ENCODE measurements around the gene RNU7-1. TPM values are rescaled to one million over a fixed set of nuclear protein-coding genes. Genes with fewer than 3 reads are reported as not detected.

RNU7-1 gene
- total and polyA plus RNA-seq, 2 donors (not counting 1 experiment from before 2014, with no cell fraction given): not detected

DNA sequence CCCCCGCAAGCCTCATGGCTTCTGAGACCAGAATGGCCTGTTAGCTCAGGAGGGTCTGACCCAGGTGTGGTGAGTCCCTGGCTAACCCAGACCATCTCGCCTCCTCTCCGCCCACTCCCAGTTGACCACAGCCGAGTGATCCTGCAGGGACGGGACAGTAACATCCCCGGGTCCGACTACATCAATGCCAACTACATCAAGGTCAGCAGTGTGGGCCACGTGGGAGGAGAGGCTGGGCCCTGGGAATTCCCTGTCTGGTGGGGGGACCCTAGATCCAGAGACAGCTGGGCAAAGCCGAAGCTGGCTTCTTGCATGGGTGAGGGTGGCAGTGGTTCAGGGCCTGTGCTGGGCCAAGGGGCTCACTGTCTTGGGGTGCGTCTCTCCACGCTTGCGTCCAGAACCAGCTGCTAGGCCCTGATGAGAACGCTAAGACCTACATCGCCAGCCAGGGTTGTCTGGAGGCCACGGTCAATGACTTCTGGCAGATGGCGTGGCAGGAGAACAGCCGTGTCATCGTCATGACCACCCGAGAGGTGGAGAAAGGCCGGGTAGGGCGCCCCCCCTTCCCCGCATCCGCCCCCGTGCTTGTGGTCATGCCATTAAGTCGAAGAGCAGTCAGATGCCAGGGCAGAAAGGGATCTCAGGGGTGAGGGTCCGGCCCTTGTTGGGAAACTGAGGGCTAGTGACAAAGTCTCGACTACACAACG lies 12.6 kb downstream of the RNU7-1 start:
- Histone ChIP-seq H3K36me3 (replicated peaks in 1 of 2; ENCODE audit: control extremely low read depth in 1 of 2, control insufficient read depth in 1 of 2, extremely low read depth in 1 of 2, insufficient read depth in 2 of 2, low read length in 1 of 2) (peaks cover 0 to 93% of the 10 kb centered on the region in 2 experiments), H3K9me3 (ENCODE audit: control extremely low read depth in 1 of 3, control insufficient read depth in 2 of 3, insufficient read depth in 1 of 3, low read length in 2 of 3) (no peaks in the 10 kb centered on the region), H3K27me3 (replicated peaks in 1 of 4; ENCODE audit: control extremely low read depth in 1 of 4, control insufficient read depth in 3 of 4, insufficient read depth in 4 of 4, low read length in 3 of 4) (no peaks in the 10 kb centered on the region), H4K20me1 (ENCODE audit: control insufficient read depth, insufficient read depth, low read length, poor library complexity, severe bottlenecking) (peaks cover 62% of the 10 kb centered on the region), H2AFZ (ENCODE audit: insufficient read depth, low read depth, low read length, poor library complexity, severe bottlenecking) (no peak overlapping the region), H3K79me2 (ENCODE audit: control insufficient read depth, insufficient read depth, low read length) (peaks cover 92% of the 10 kb centered on the region), H3K4me3 (ENCODE audit: control extremely low read depth in 1 of 5, extremely low read depth in 1 of 5, insufficient read depth in 1 of 5, low read depth in 2 of 5, low read length in 4 of 5) (peak overlapping the region in 3 of 5 experiments; percentile 18 to 98 (median 92)), H3K27ac (ENCODE audit: low read length in 2 of 2) (peak overlapping the region; percentile 95 to 99), H3K4me1 (ENCODE audit: control insufficient read depth in 2 of 2, insufficient read depth in 2 of 2, low read length in 2 of 2) (peaks cover 72 to 77% of the 10 kb centered on the region in 2 donors), H3K4me2 (replicated peaks; ENCODE audit: low read depth, low read length, poor library complexity, severe bottlenecking) (peak overlapping the region; percentile 92), H3K9ac (ENCODE audit: low read length) (peak overlapping the region; percentile 95)
- Mint-ChIP-seq H3K27me3 (no peaks in the 10 kb centered on the region), H3K27ac (peak overlapping the region; percentile 98), H3K9me3 (ENCODE audit: insufficient read depth) (no peaks in the 10 kb centered on the region), H3K4me3 (peak overlapping the region; percentile 98), H3K4me1 (peaks cover 89% of the 10 kb centered on the region)
- ATAC-seq (ENCODE audit: low read depth) (no peak), DNase-seq (peak; percentile 22)
- intact Hi-C loops (cut with micrococcal nuclease): no loop called here
- CTCF ChIA-PET: interaction anchor here (1.4 to 13.5 kb wide), 4 partner anchors 9 to 85 kb away, joined by 3 to 944 read pairs (median 64); partner anchors contain the start of genes C12orf57, PTPN6, RNU7-1 and SPSB2
- TF ChIP-seq, protein P1, sequence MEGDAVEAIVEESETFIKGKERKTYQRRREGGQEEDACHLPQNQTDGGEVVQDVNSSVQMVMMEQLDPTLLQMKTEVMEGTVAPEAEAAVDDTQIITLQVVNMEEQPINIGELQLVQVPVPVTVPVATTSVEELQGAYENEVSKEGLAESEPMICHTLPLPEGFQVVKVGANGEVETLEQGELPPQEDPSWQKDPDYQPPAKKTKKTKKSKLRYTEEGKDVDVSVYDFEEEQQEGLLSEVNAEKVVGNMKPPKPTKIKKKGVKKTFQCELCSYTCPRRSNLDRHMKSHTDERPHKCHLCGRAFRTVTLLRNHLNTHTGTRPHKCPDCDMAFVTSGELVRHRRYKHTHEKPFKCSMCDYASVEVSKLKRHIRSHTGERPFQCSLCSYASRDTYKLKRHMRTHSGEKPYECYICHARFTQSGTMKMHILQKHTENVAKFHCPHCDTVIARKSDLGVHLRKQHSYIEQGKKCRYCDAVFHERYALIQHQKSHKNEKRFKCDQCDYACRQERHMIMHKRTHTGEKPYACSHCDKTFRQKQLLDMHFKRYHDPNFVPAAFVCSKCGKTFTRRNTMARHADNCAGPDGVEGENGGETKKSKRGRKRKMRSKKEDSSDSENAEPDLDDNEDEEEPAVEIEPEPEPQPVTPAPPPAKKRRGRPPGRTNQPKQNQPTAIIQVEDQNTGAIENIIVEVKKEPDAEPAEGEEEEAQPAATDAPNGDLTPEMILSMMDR (IDR thresholded peaks at IDR 0.05): no peak
- WGBS (ENCODE audit: insufficient coverage): 51% methylated on average over 26 of the region's 28 CpGs
- POLR2A ChIA-PET: interaction anchor here (1.5 to 18.2 kb wide), 2 partner anchors 8 to 12 kb away, joined by 3 to 662 read pairs; partner anchors contain the start of genes C12orf57, PTPN6 and RNU7-1

DNA sequence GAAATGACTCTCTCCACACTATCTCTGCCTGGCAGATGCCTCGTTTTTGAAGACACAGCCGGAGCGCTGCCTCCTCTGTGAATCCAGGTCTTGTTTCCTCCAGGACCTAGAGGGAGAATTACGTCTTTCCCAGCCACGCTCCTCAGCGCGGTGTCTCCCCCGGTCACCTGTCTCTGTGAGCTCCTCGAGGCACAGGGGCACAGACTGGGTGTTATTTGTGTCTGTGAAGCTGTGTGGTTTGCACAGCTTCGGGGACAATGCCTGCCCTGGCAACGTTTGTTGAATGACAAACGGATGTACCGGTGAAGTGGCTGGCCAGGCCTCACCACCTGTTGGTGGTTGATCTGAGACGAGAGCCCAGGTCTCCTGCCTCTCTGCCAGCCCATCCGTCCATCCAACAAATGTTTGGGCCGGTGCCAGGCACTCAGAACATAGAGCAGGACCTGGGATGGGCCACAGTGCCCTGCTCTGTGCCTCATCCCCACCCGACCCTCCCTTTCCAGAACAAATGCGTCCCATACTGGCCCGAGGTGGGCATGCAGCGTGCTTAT lies 13.6 kb downstream of the RNU7-1 start:
- H3K27ac Mint-ChIP-seq: peak overlapping the region; percentile 98
- Histone ChIP-seq H3K36me3 (replicated peaks in 1 of 2; ENCODE audit: control extremely low read depth in 1 of 2, control insufficient read depth in 1 of 2, extremely low read depth in 1 of 2, insufficient read depth in 2 of 2, low read length in 1 of 2) (peaks cover 0 to 97% of the 10 kb centered on the region in 2 experiments), H3K4me2 (replicated peaks; ENCODE audit: low read depth, low read length, poor library complexity, severe bottlenecking) (peak overlapping the region; percentile 92), H3K27ac (ENCODE audit: low read length in 2 of 2) (peak overlapping the region; percentile 95 to 99), H3K4me3 (ENCODE audit: control extremely low read depth in 1 of 5, extremely low read depth in 1 of 5, insufficient read depth in 1 of 5, low read depth in 2 of 5, low read length in 4 of 5) (peak overlapping the region in 3 of 5 experiments; percentile 2 to 98 (median 10)), H3K4me1 (ENCODE audit: control insufficient read depth in 2 of 2, insufficient read depth in 2 of 2, low read length in 2 of 2) (peaks cover 83 to 87% of the 10 kb centered on the region in 2 donors), H3K27me3 (replicated peaks in 1 of 4; ENCODE audit: control extremely low read depth in 1 of 4, control insufficient read depth in 3 of 4, insufficient read depth in 4 of 4, low read length in 3 of 4) (no peaks in the 10 kb centered on the region), H3K9ac (ENCODE audit: low read length) (peak overlapping the region; percentile 95), H3K79me2 (ENCODE audit: control insufficient read depth, insufficient read depth, low read length) (peaks cover 82% of the 10 kb centered on the region), H3K9me3 (ENCODE audit: control extremely low read depth in 1 of 3, control insufficient read depth in 2 of 3, insufficient read depth in 1 of 3, low read length in 2 of 3) (no peaks in the 10 kb centered on the region), H4K20me1 (ENCODE audit: control insufficient read depth, insufficient read depth, low read length, poor library complexity, severe bottlenecking) (peaks cover 52% of the 10 kb centered on the region), H2AFZ (ENCODE audit: insufficient read depth, low read depth, low read length, poor library complexity, severe bottlenecking) (no peak overlapping the region)
- no peak for DNase-seq
- ChIA-PET POLR2A (interaction anchor here (18.2 kb wide), 1 partner anchor 13 kb away, joined by 662 read pairs; the partner anchor contains the start of genes C12orf57, PTPN6 and RNU7-1), CTCF (interaction anchor here (3.5 to 13.5 kb wide), 4 partner anchors 8 to 86 kb away, joined by 17 to 944 read pairs (median 114); partner anchors contain the start of genes C12orf57, PTPN6, RNU7-1 and SPSB2)
- peaks cover 97% of the 10 kb centered on the region for H3K4me1 Mint-ChIP-seq
- intact Hi-C loops (cut with micrococcal nuclease): no loop called here
- H3K9me3 Mint-ChIP-seq (ENCODE audit: insufficient read depth): no peaks in the 10 kb centered on the region
- H3K27me3 Mint-ChIP-seq: no peaks in the 10 kb centered on the region
- TF ChIP-seq, protein P1 (IDR thresholded peaks at IDR 0.05): no peak
- no peak for TF ChIP-seq EZH2 (IDR thresholded peaks at IDR 0.05; ENCODE audit: borderline replicate concordance, insufficient read depth, low read depth, low read length, poor library complexity, severe bottlenecking)
- ATAC-seq (ENCODE audit: low read depth): no peak
- 70% methylated on average over 14 of the region's 20 CpGs for WGBS (ENCODE audit: insufficient coverage)
- H3K4me3 Mint-ChIP-seq: peak overlapping the region; percentile 98

Measured in B cell (primary cell).